HG03135 (cell line): ENCODE results near the gene DAB2IP.

Experiments used
- ATAC-seq: cut with Tn5 transposase; IDR thresholded peaks from one replicate; pipeline ENCODE4 v1.9.1; 2021; ENCODE audit warnings: mild to moderate bottlenecking, moderate library complexity; ENCODE audit not compliant: unreplicated experiment

The DAB2IP gene

DNA sequence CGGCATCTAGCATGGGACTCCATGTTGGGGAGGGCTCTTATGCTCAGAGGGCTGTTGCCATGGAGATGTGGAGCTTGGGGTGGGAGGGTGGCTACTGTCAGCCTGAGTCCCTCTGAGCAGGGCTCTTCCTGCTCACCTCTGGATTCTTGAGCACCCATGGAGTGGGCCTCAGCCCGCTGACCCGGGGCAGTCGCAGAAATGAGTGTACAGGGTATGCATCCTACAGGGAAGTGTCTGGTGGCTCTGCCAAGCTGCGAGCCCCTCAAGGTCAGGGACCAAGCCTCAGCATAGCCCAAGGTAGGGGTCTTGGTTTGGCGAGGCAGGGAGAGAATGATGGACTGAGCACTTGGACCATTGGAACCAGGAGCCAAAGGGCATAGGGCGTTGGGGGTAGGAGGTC lies 104.1 kb downstream of the DAB2IP start:
- ATAC-seq, result no peak

DNA sequence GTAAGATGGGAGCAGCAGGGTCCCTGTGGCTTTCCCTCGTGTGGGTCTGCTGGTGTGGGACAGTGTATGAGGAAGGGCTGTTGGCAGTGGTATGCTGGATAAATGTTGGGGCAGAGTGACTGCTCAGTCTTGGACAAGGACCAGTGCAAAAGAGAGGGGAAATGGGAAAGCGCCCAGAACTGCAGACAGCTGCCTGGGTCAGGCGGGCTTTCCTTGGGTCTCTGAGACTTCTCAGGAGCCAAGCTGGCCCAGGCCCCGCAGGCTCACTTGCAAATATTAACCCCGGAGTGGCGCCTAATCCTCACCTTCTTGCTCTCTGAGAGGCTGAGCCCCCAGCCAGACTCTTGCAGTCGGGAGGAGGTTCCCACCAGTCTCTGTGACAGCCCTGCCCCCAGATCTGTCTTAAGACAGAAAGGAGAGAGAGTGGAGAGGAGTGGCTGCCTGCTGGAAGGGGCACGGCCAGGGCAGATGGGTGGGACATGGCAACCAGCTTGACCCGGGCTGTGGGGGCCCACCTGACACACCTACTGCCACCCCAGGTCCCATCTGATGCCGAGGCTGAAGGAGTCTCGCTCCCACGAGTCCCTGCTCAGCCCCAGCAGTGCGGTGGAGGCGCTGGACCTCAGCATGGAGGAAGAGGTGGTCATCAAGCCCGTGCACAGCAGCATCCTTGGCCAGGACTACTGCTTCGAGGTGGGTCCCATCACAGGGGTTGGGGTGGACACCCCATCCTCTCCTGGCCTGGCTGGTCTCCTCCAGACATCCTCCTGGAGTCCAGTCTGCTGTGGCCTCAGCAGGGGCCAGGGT lies 105.2 kb downstream of the DAB2IP start:
- ATAC-seq, result no peak

DNA sequence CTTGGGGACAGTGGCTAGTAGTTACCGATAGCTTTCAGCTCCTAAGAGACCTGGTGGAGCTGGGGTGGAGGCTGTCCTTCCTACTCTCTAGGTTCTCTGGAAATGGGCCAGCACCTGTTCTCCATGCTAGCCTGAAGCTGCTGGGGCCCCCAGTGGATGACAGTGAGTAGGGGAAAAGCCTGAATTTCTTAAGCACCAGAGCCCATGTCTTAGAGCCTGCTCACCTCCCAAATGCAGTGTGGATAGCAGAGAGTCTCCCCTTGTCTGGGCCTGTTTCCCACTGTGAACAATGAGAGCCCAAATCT lies 105.8 kb downstream of the DAB2IP start:
- no peak for ATAC-seq

DNA sequence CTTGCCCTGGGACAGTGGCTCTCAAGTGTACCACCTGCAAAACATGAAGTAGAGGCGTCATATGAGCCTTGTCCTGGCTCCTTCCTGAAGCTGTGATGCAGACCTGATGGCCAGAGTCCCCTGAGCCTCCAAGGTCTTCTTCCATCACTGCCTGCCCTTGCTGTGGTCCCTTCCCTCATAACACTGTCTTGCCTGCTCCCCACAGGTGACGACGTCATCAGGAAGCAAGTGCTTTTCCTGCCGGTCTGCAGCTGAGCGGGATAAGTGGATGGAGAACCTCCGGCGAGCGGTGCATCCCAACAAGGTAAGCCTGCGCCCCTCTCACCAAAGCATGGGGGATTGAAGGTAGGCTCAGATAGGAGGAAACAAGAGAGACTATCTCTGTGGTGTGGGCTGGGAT lies 107.3 kb downstream of the DAB2IP start:
- no peak for ATAC-seq

DNA sequence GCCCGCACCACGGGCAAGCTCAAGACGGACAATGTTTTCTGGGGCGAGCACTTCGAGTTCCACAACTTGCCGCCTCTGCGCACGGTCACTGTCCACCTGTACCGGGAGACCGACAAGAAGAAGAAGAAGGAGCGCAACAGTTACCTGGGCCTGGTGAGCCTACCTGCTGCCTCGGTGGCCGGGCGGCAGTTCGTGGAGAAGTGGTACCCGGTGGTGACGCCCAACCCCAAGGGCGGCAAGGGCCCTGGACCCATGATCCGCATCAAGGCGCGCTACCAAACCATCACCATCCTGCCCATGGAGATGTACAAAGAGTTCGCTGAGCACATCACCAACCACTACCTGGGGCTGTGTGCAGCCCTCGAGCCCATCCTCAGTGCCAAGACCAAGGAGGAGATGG lies 108.6 kb downstream of the DAB2IP start:
- no peak for ATAC-seq

DNA sequence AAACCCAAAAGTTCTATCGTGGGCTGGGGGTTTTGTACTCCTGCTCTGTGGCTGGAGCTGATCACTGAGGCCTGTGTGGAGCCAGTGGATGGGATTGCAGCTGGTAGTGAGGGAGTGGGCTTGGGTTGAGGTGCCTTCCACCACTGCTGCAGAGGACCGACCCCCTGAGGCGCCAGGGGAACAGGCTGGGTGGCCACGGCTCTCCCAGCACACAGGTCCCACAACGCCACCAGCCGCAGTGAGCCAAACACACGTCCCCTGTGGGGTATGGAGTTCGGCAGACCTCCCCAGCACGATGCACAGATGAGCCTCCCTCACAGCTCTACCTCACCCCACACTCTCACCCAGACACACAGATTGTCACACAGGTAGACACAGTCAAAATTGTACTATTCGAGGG lies 109.1 kb downstream of the DAB2IP start:
- ATAC-seq, result no peak

DNA sequence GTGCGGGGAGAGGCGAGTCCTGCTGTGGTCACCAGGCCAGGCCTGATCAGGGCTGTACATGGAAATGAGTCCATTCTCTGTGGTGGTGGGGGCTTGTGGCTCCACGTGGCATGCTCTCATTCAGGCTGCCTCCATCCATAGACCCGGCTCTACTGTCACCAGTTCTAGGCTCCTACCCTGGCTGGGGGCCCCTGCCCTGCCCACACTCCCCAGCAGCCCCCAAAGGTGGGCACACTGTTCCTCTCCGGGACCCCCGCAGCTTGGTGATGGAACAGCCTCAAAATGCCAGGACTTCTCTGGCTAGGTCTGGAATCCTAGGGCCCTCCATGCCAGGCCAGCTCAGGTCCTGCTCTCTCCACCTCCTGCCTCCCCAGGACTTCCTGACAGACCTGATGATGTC lies 111.7 kb downstream of the DAB2IP start:
- no peak for ATAC-seq

DNA sequence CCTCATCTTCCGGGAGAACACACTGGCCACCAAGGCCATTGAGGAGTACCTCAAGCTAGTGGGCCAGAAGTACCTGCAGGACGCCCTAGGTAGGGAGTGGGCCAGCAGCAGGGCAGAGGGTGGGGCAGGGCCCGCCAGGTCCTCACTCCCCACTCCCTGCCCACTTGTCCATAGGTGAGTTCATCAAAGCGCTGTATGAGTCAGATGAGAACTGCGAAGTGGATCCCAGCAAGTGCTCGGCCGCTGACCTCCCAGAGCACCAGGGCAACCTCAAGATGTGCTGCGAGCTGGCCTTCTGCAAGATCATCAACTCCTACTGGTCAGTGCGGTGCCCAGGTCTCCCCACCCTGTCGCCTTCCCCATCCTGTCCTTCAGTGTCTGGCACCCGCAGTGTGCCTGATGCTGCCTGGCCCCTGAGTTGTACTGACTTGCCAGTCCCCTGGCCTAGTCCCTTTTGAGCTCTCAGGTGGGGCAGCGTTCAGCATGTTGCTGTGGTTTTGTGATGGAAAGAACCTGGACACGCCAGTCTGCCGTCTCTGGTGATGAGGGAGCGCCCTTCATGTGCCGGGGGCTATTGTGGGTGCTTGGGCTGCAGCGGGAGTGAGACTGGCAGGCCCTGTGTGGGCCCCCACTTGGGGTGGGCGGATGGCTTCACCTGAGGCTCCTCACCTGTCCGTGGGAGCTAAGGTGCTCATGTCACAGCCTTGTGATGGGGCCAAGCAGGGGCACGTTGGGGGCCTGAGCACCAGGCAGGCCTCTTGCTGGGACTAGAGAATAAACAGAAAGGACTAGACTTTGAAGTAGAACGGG lies 112.3 kb downstream of the DAB2IP start:
- ATAC-seq, result no peak

DNA sequence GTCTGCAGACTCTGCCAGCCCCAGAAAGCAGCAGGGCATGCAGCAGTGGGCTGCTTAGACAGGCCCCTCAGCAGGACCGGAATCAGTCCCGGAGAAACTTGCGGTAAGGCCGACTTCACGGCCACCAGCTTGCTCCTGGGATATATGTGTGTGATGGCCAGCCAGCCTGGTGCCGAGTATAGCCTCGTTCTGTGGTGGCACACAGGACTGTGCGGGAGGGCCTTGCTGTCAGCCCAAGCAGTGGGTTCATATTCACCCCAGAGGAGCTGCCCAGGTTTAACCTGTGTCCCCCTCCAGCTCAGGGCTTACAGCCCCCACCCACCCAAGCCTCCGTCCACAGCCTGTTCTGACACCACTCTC lies 112.9 kb downstream of the DAB2IP start:
- no peak for ATAC-seq

DNA sequence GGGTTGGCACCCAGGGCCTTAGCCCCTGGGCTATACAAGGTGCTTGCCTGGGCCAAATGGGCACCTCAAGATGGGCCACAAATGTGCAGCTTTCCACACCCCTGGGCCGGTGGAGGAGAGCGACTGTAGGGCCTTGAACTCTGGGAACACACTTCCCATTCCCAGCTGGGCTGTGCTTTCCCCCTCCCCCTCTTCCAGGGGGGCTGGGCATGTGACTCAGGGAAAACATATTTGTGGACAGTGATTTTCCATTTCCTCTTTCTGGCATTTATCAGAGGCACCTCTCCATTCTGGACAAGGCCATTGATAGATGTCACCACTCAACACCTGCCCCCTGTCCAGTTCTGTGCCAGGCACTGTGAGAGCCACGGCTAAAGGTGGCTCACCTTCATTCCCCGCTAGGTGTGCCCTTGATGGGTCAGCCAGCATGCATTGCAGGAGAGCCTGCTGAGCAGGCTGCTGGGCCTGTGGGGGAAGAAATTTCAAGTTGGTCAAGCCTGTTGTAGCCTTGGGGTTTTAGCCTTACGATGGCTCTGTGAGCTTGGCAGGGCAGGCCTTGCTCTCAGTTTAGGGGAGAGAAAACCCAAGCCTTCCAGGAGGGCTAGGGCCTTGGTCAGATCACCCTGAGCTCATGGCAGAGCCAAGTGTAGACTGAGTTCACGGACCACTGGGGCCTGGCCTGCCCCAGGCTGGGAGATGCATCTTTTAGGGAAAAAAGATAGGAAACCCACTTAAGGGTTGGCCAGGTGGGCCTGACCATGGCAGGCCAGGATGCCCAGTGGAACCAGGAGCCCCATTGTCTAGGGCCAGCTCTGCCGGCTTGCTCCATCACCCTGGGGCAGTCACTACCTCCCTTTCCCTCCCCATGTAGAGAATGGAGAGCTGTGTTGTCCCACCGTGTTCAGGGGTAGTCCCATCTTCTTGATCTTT lies 113.9 kb downstream of the DAB2IP start:
- ATAC-seq, result no peak

DNA sequence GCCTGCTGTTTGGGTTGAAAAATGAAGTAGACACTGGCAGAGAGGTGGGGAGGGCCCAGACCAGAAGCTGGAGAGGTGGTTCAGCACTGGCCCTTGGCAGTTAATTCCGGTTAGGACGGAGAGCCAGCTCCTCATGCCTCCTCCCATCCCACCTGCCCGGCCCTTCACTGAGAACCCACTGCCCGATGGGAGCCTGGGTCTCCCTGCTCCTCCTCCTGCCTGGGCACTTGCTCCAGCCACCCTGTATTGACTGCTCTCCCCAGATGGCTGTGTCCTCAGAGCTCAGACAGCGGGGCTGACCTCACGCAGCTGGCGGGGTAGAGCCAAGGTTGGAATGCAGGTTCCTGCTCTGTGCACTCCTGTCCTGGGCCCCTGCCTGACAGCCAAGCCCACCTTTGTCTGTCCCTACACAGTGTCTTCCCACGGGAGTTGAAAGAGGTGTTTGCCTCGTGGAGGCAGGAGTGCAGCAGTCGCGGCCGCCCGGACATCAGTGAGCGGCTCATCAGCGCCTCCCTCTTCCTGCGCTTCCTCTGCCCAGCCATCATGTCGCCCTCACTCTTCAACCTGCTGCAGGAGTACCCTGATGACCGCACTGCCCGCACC lies 114.7 kb downstream of the DAB2IP start:
- ATAC-seq, result no peak

DNA sequence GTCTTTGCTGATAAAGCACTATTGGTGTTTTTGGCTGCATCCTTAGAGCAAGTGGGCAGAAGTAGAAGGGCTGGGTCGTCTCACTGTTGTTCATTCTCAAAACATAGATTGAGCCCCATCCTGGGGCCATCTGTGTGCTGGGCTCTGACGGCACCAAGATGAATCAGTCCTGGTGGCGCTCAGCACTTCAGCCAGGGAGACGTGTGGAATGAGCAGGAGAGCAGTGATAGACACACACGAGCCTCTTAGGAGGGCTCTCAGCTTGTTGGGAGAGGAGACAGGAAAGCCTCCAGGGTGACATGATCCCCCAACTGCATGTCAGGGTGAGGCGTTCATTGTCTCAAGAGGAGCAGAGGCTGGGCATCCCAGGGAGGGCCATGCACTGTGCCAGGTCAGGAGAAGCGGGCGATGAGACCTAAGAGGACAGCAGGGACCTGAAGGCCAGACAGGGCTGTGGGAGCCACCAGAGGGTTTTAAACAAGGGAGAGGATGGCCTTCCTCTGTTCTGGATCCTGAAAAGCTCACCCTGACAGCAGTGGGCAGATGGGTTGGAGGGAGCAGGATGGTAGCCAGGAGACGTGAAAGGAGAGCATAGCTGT lies 115.8 kb downstream of the DAB2IP start:
- no peak for ATAC-seq

DNA sequence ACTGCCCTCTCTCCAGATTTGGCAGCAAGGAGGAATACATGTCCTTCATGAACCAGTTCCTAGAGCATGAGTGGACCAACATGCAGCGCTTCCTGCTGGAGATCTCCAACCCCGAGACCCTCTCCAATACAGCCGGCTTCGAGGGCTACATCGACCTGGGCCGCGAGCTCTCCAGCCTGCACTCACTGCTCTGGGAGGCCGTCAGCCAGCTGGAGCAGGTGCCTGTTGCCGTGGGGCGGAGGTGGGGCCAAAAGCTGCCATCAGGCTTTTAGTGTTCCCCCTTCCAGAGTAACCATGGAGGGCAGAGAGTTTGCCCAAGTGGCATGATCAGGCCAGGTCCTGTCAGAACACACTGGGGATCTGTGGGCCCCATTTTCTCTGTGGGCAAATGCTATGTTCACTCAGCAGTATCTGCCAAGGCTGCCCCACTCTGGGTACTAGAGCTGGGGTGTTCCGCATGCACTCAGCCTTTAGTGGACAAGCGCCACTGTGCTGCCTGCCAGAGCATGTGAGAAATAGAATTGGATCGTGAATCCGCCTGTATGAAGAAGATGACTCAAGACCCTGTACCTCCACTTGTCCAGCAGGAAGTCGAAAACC lies 117.1 kb downstream of the DAB2IP start:
- no peak for ATAC-seq

DNA sequence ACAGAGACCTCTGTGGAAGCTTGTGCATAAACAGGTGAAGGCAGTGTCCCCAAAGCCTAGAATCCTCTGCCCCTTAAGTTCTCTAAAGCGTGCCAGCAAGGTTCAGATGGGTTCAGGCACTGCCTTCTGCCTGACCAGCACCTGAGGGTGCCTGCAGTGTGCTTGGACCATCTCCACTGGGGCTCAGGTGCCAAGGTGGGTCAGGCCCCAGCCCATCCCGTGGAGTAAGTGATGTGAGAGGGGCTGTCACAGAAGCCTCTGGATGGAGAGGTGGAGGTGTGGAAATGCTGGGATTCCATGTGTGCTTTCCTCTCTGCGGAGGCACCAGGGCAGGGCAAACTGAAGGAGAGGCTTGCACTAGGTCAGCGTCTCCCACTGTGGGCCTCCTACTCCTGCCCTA lies 118.5 kb downstream of the DAB2IP start:
- ATAC-seq, result no peak

DNA sequence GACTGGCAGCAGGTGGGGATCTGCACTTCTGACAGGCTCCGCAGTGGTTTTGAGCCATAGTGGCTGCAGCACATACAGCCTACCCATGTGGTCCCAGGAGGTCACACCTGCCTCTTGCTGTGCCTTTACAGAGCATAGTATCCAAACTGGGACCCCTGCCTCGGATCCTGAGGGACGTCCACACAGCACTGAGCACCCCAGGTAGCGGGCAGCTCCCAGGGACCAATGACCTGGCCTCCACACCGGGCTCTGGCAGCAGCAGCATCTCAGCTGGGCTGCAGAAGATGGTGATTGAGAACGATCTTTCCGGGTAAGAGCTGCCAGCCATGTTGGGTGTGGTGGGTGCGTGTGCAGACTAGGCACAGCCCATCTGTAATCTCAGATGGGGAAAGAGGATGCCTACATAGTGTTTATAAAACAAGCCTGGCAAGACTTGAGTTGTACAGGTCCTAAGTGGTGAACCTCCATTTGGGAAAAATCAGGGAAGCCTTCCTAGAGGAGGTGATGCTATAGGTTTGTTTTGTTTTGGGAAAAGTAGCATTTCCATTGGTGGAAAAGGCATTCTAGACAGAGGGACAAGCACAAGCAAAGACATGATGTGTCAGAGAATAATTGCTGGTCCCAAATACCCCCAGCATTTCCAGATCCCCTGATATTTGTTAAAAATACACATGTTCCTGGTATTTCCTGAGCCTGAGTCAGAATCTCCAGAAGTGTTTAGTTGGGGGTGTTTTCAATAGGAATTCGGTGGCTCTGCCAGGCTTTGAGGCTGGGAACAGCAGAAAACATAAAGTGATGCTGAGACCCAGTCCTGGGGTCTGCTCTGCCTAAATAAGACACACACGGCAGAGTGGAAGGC lies 119.2 kb downstream of the DAB2IP start:
- ATAC-seq, result no peak

DNA sequence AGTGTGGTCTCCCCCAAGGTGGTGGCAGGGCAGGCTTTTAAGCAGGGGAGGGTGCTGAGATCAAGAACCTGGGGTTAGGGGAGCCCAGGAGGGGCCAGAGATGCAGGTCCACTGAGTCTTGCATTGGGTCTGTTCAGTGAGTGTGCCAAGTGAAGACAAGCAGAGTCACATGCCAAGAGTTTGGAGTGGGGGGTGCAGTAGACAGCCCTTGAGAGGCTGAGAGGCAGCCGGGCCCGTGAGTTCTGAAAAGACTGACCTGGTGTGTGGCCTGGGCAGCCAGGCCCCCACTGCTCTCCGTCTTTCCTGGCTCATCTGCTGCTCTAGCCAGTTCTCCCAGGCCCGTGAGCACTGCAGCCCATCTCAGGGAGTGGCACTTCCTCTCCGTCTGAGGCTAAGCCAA lies 120.0 kb downstream of the DAB2IP start:
- no peak for ATAC-seq

DNA sequence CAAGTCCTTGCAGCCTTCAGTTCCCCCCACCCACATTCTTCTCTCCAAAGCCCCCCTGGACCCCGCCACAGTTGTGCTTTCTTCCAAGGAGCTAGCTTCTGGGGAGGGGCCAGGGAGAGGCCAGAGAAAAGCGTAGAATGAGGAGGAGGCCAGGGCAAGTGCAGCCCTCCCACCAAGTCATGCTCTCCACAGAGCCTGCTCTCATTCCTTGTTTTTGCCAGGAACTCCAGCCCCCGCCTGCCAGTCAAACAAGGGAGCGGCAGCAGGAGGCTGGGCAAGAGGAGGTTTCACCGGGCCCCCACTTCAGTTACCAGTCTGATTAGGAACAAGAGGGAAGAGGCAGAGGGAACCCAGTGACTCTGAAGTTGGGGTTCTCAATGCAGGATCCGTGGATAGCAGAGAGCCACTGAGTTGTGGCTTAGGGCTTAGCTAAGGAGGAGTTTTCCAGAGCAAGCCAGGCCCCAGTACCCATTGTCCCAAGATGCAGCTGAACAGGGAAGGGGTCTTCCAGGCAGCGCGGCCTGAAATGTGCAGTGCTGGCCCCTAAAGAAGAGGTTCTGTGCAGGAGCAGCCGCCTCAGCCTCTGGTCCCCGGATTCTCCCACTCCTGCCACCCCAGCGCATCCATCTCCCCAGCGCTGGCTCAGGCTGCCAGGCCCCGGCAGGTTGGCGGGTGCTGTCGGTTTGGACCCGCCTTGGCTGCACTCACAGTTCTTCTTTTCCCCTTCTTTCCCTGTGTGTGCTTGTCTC lies 120.6 kb downstream of the DAB2IP start:
- ATAC-seq, result no peak

DNA sequence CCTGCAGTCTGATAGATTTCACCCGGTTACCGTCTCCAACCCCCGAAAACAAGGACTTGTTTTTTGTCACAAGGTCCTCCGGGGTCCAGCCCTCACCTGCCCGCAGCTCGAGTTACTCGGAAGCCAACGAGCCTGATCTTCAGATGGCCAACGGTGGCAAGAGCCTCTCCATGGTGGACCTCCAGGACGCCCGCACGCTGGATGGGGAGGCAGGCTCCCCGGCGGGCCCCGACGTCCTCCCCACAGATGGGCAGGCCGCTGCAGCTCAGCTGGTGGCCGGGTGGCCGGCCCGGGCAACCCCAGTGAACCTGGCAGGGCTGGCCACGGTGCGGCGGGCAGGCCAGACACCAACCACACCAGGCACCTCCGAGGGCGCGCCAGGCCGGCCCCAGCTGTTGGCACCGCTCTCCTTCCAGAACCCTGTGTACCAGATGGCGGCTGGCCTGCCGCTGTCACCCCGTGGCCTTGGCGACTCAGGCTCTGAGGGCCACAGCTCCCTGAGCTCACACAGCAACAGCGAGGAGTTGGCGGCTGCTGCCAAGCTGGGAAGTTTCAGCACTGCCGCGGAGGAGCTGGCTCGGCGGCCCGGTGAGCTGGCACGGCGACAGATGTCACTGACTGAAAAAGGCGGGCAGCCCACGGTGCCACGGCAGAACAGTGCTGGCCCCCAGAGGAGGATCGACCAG lies 121.3 kb downstream of the DAB2IP start:
- no peak for ATAC-seq
